Naive B cell (primary cell): ENCODE measurements around the gene MAN1C1. TPM values are rescaled to one million over a fixed set of nuclear protein-coding genes. Genes with fewer than 3 reads are reported as not detected.

Source experiments
- ATAC-seq, 2 donors: fragments of 150-1000 bp; cut with Tn5 transposase; 2 replicates each; pipeline ENCODE4 v1.10.0; 2021; ENCODE audit warnings: low read depth in 2 of 2, mild to moderate bottlenecking in 2 of 2, moderate library complexity in 2 of 2
- DNase-seq: peaks from one replicate; pipeline ENCODE4 v3.0.0; 2022
- H3K27ac Mint-ChIP-seq, 6 donors: one replicate each; pipeline ENCODE4 v1.8.0; 2020 to 2022; ENCODE audit warnings: mild to moderate bottlenecking in 6 of 6, mixed read lengths in 6 of 6, moderate library complexity in 5 of 6, inconsistent platforms in 2 of 6
- H3K27me3 Mint-ChIP-seq, 3 donors: one replicate each; pipeline ENCODE4 v1.8.0; 2021 to 2022; ENCODE audit warnings: mixed read lengths in 3 of 3, mild to moderate bottlenecking in 1 of 3
- H3K36me3 Mint-ChIP-seq, 2 donors: one replicate each; pipeline ENCODE4 v1.8.0; 2020 to 2022; ENCODE audit warnings: mixed read lengths in 2 of 2, inconsistent platforms in 1 of 2, mild to moderate bottlenecking in 1 of 2
- H3K4me1 Mint-ChIP-seq, 3 donors: one replicate each; pipeline ENCODE4 v1.8.0; 2020 to 2022; ENCODE audit warnings: mixed read lengths in 3 of 3, inconsistent platforms in 1 of 3, mild to moderate bottlenecking in 1 of 3, moderate library complexity in 1 of 3
- H3K4me3 Mint-ChIP-seq, 8 donors: one replicate each; pipeline ENCODE4 v1.8.0; 2020 to 2022; ENCODE audit warnings: mild to moderate bottlenecking in 8 of 8, mixed read lengths in 8 of 8, moderate library complexity in 8 of 8, inconsistent platforms in 2 of 8
- H3K9me3 Mint-ChIP-seq, 7 donors: one replicate each; pipeline ENCODE4 v1.8.0; 2020 to 2022; ENCODE audit warnings: mixed read lengths in 7 of 7, mild to moderate bottlenecking in 5 of 7, inconsistent platforms in 2 of 7, moderate library complexity in 1 of 7
- polyA plus RNA-seq, 6 donors: library from polyadenylated mRNA; unstranded; fragments of 300-500 nt; fragmentation: Illumina TruSeq; gene quantifications; one replicate each; pipeline ENCODE4 v1.2.3, GENCODE V29; 2021; ENCODE audit warnings: low read depth in 6 of 6

MAN1C1 gene
- polyA plus RNA-seq, 6 donors from 2014 or later, result 0.16 to 0.52 (median 0.44) TPM; not detected in 3

DNA sequence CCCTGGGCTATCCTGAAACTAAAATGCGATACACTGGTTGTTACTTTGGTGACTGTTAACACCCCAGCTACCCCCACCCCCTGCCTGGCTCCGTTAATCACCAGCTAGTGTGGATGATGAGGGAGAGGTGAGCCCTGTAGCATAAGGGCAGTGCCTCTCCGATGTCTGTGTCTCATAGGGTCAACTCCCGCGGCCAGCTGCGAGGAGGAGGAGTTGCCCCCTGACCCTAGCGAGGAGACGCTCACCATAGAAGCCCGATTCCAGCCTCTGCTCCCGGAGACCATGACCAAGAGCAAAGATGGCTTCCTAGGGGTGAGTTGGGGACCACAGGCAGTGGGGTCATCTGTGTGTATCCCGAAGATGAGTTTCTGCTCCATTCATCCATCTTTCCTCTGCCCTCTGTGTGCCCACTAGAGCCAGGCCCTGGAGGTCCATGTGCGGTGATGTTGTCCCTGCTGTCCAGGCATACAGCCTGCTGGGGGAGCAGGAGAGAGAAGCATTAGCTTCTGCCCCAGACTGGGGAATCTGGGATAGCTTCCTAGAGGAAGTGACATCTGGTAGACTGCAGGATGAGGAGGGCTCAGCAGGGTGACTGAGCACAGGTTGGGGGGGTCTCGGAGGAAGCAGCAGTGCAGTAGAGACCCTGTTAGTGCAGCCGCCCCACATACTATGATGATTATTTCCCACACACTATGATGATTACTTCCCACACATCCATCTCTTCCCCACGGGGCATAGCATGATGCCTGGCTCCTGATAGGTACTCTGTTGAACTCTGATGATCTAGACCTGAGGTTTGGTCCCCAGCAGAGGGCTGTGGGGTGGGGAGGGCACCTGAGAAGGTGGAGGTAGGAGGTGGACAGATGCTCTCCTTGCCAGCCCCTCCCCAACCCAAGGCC lies 188.6 kb downstream of the MAN1C1 start:
- Mint-ChIP-seq H3K4me3 (peak overlapping the region in 1 of 8 donors; percentile 4), H3K9me3 (no peaks in the 10 kb centered on the region), H3K27ac (peak overlapping the region in 1 of 6 donors; percentile 46), H3K36me3 (peaks cover 0 to 4% of the 10 kb centered on the region in 2 donors), H3K4me1 (peaks cover 28% of the 10 kb centered on the region in 3 donors), H3K27me3 (no peaks in the 10 kb centered on the region)
- no peak for DNase-seq
- no peak for ATAC-seq

DNA sequence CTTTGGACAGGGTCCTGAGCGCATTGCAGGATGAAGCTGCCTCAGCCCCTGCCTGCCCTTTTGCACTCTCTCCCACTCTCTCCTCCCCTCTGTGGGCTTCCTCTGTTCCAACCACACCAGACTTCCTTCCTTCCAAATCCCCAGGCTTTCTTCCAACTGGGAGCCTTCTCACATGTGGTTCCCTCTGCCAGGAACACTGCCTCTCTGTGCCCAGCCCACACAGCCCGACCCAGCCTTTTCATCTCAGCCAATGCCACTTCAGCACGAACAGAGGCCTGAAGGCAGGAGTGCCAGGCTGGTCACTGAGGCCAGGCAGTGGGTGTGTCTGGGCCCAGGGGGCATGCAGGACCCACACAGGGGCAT lies 189.3 kb downstream of the MAN1C1 start:
- Mint-ChIP-seq H3K4me3 (no peak overlapping the region), H3K4me1 (peaks cover 24 to 29% (median 29%) of the 10 kb centered on the region in 3 donors), H3K27ac (no peak overlapping the region), H3K9me3 (no peaks in the 10 kb centered on the region), H3K36me3 (peaks cover 0 to 4% of the 10 kb centered on the region in 2 donors), H3K27me3 (no peaks in the 10 kb centered on the region)
- ATAC-seq (no peak), DNase-seq (no peak)

- DNase-seq (no peak), ATAC-seq (no peak)
- Mint-ChIP-seq H3K27me3 (no peaks in the 10 kb centered on the region), H3K4me3 (peak overlapping the region in 1 of 8 donors; percentile 9), H3K9me3 (no peaks in the 10 kb centered on the region), H3K4me1 (peaks cover 22 to 32% (median 29%) of the 10 kb centered on the region in 3 donors), H3K27ac (peak overlapping the region in 1 of 6 donors; percentile 47), H3K36me3 (peaks cover 0 to 4% of the 10 kb centered on the region in 2 donors)
Measured at GRCh38 chr1:25806418-25806817, 189.8 kb downstream of the MAN1C1 start.

DNA sequence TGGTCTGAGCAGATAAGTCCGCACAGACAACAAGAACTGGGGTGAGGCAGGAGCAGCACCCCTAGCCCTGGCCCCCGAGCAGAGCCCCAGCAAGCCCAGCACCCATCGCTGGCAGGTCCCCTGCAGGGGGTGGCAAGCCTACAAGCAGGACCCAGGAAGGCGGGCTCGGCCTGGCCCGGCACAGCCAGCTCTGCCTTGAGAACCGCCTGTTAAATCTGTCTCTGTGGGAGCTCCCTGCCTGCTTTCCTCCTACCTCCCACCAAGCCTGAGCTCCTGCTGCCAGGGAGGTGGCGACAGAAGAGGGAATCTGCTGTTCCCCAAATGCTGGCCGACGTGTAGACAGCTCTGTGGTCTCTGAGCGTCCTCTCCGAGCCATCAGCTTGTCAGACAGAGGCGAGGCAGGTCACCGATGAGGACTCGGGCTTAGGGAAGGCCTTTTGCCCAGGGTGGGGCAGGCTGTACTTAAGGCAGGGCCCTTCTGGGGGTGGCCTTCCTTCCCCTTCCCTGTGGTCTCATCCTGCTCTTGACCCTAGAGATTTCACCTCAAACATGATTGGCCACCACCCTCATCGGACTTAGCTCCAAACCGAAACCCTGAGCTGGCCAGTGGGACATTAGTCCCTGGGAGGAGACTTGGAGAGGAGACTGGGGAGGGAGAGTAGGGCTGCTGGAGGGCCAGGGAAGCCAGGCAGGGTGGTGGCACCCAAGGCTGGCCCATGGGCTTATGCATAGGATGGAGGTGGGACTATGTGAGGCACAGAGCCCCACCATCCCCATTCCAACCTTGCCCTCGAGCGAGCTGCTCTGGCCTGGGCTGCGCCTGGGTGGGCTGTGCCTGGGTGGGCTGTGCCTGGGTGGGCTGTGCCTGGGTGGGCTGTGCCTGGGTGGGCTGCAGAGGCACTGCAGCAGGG lies 191.1 kb downstream of the MAN1C1 start:
- Mint-ChIP-seq H3K27me3 (no peaks in the 10 kb centered on the region), H3K27ac (no peak overlapping the region), H3K36me3 (peaks cover 0 to 4% of the 10 kb centered on the region in 2 donors), H3K4me1 (peaks cover 19 to 29% (median 26%) of the 10 kb centered on the region in 3 donors), H3K4me3 (peak overlapping the region in 1 of 8 donors; percentile 47), H3K9me3 (no peaks in the 10 kb centered on the region)
- ATAC-seq (no peak), DNase-seq (no peak)

GRCh38 chr1:25808481-25809244 lies 192.1 kb downstream of the MAN1C1 start:
- H3K36me3 Mint-ChIP-seq, result peaks cover 0 to 4% of the 10 kb centered on the region in 2 donors
- no peak for ATAC-seq
- no peak for DNase-seq
- peak overlapping the region in 1 of 6 donors; percentile 31 for H3K27ac Mint-ChIP-seq
- H3K4me1 Mint-ChIP-seq, result peaks cover 17 to 27% (median 22%) of the 10 kb centered on the region in 3 donors
- no peaks in the 10 kb centered on the region for H3K9me3 Mint-ChIP-seq
- peak overlapping the region in 1 of 8 donors; percentile 46 for H3K4me3 Mint-ChIP-seq
- H3K27me3 Mint-ChIP-seq, result no peaks in the 10 kb centered on the region

- H3K9me3 Mint-ChIP-seq, result no peaks in the 10 kb centered on the region
- ATAC-seq (peak; percentile 54 to 73), DNase-seq (no peak)
- H3K4me3 Mint-ChIP-seq, result peak overlapping the region in 6 of 8 donors; percentile 4 to 55 (median 27)
- H3K27me3 Mint-ChIP-seq, result no peaks in the 10 kb centered on the region
- H3K36me3 Mint-ChIP-seq, result peaks cover 0 to 4% of the 10 kb centered on the region in 2 donors
- H3K27ac Mint-ChIP-seq, result peak overlapping the region in 4 of 6 donors; percentile 15 to 82 (median 56)
- peaks cover 17 to 27% (median 22%) of the 10 kb centered on the region in 3 donors for H3K4me1 Mint-ChIP-seq
Measured at GRCh38 chr1:25809283-25809926, 192.8 kb downstream of the MAN1C1 start.

DNA sequence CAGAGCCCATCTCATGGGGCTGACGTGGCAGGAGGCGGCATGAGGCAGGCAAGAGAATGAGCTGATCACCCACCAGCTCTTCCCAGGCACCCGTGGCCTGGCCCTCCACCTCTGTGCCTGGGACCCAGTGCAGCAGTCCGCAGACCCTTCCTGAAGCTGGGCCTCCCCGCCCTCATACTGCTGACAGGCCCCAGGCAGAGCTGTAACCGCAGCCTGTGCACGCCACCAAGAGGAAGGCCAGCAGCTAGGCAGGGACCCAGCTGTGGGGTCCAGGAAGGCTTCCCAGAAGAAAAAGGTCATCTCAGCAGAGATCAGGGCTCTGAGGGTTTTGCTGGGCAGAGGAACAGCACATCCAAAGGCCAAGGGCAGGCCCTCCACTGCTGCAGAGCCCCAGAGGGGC lies 193.3 kb downstream of the MAN1C1 start:
- no peaks in the 10 kb centered on the region for H3K9me3 Mint-ChIP-seq
- peaks cover 15 to 23% (median 22%) of the 10 kb centered on the region in 3 donors for H3K4me1 Mint-ChIP-seq
- H3K27ac Mint-ChIP-seq, result peak overlapping the region in 1 of 6 donors; percentile 12
- H3K4me3 Mint-ChIP-seq, result peak overlapping the region in 4 of 8 donors; percentile 3 to 55 (median 22)
- H3K36me3 Mint-ChIP-seq, result peaks cover 0 to 4% of the 10 kb centered on the region in 2 donors
- DNase-seq (no peak), ATAC-seq (no peak)
- no peaks in the 10 kb centered on the region for H3K27me3 Mint-ChIP-seq

GRCh38 chr1:25810341-25811299 lies 194.0 kb downstream of the MAN1C1 start:
- Mint-ChIP-seq H3K27me3 (no peaks in the 10 kb centered on the region), H3K9me3 (no peaks in the 10 kb centered on the region), H3K4me1 (peaks cover 17 to 22% (median 21%) of the 10 kb centered on the region in 3 donors), H3K36me3 (peaks cover 0 to 4% of the 10 kb centered on the region in 2 donors), H3K4me3 (peak overlapping the region in 2 of 8 donors; percentile 19 to 55), H3K27ac (peak overlapping the region in 1 of 6 donors; percentile 53)
- peak; percentile 74 for DNase-seq
- peak; percentile 79 to 84 for ATAC-seq

DNA sequence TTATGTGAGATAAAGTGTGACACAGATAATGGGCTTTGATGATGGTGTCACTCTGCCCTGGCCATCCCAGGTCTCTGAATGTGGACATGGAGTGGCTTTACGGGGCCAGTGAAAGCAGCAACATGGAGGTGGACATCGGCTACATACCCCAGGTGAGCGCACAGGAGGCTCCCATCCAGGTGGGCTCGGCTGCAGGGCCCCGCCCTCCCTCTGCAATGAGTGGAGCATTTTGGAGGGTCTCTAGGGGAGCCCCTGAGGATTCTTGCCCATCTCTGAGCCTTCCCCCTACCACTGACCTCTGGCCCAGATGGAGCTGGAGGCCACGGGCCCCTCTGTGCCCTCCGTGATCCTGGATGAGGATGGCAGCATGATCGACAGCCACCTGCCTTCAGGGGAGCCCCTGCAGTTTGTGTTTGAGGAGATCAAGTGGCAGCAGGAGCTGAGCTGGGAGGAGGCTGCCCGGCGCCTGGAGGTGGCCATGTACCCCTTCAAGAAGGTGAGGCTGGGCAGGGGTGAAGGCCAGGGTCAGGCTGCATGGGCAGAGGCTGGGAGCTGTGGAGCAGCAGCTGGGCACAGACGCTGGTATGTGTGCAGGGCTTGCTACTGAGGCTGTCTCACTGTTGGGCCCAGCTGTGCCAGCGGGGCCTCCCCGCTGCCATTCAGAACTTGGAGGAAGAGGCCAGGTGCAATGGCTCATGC lies 194.9 kb downstream of the MAN1C1 start:
- no peak overlapping the region for H3K27ac Mint-ChIP-seq
- no peaks in the 10 kb centered on the region for H3K9me3 Mint-ChIP-seq
- no peak for DNase-seq

GRCh38 chr1:25813071-25813733 lies 196.6 kb downstream of the MAN1C1 start:
- H3K4me1 Mint-ChIP-seq, result peaks cover 17 to 25% (median 24%) of the 10 kb centered on the region in 3 donors
- no peak for ATAC-seq
- peak overlapping the region in 1 of 8 donors; percentile 18 for H3K4me3 Mint-ChIP-seq
- no peak for DNase-seq
- no peaks in the 10 kb centered on the region for H3K27me3 Mint-ChIP-seq
- H3K27ac Mint-ChIP-seq, result no peak overlapping the region
- no peaks in the 10 kb centered on the region for H3K9me3 Mint-ChIP-seq
- no peaks in the 10 kb centered on the region for H3K36me3 Mint-ChIP-seq

More for the DNA sequence above, 194.9 kb downstream of the MAN1C1 start:
- no peak for ATAC-seq
- H3K4me1 Mint-ChIP-seq, result peaks cover 17 to 22% (median 21%) of the 10 kb centered on the region in 3 donors
- H3K4me3 Mint-ChIP-seq, result no peak overlapping the region
- no peaks in the 10 kb centered on the region for H3K36me3 Mint-ChIP-seq
- H3K27me3 Mint-ChIP-seq, result no peaks in the 10 kb centered on the region
